RCC 7860 (cell line): ENCODE measurements around the gene SLC16A4.
"Not testable (repeated sequence)": the region's sequence is repeated elsewhere in the genome, so short reads cannot be mapped to it uniquely, and the experiment has no call there.

Experiments
- DNase-seq: peaks from one replicate; pipeline ENCODE4 v3.0.0-alpha.2; 2015; ENCODE audit warnings: low spot score
- FAIRE-seq: peaks from 2 replicates; lab custom pipeline; 2012; peaks lifted over from hg19 to GRCh38; lab: Jason Lieb, UNC

Gene SLC16A4

GRCh38 chr1:110409316-110409715, 18.5 kb upstream of the SLC16A4 start:
- FAIRE-seq (no peak), DNase-seq (no peak)

GRCh38 chr1:110408488-110408887, 17.7 kb upstream of the SLC16A4 start:
- DNase-seq (no peak), FAIRE-seq (no peak)

- FAIRE-seq: peak; percentile 54
- peak; percentile 82 for DNase-seq
Observed at GRCh38 chr1:110407260-110408210, 16.7 kb upstream of the SLC16A4 start, which contains the start of gene LAMTOR5. Gene LAMTOR5, minus strand, starts transcription at chr1:110407694. Its CDS starts 74 bp downstream, at chr1:110407620.

GRCh38 chr1:110406407-110406806, 15.6 kb upstream of the SLC16A4 start:
- not testable (repeated sequence) for FAIRE-seq, DNase-seq

- no peak for DNase-seq
- FAIRE-seq: no peak
Observed at GRCh38 chr1:110404401-110404800, 13.6 kb upstream of the SLC16A4 start.

- no peak for DNase-seq
- FAIRE-seq: no peak
Observed at GRCh38 chr1:110403805-110404204, 13.0 kb upstream of the SLC16A4 start.

- not testable (repeated sequence) for DNase-seq, FAIRE-seq
Observed at GRCh38 chr1:110396259-110396958, 5.6 kb upstream of the SLC16A4 start.

GRCh38 chr1:110394493-110394820, 3.6 kb upstream of the SLC16A4 start:
- FAIRE-seq: no peak
- no peak for DNase-seq

GRCh38 chr1:110393691-110394492, 3.1 kb upstream of the SLC16A4 start:
- FAIRE-seq (peak; percentile 99), DNase-seq (peak; percentile 97)

DNA sequence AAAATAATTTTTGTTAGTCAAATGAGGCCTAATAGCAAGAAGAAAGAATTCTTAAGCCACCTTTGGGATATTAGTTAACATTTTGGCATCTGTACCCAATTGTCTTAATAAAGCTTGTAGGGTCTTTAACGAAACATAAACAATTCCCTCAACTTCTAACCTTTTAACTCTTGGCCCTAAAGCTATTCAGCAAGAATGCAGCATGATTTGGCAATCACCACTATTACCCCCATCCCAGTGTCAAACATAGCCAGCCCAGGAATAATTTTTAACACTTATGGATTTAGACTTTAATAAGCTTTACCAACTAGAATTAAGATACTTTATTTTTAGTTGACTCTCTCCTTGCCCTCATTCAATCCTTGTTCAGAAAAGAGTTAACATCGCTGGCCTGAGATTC, 2.5 kb upstream of the SLC16A4 start:
- FAIRE-seq (no peak), DNase-seq (no peak)

GRCh38 chr1:110390096-110390495, 730 bp downstream of the SLC16A4 start:
- DNase-seq: peak; percentile 54
- no peak for FAIRE-seq

DNA sequence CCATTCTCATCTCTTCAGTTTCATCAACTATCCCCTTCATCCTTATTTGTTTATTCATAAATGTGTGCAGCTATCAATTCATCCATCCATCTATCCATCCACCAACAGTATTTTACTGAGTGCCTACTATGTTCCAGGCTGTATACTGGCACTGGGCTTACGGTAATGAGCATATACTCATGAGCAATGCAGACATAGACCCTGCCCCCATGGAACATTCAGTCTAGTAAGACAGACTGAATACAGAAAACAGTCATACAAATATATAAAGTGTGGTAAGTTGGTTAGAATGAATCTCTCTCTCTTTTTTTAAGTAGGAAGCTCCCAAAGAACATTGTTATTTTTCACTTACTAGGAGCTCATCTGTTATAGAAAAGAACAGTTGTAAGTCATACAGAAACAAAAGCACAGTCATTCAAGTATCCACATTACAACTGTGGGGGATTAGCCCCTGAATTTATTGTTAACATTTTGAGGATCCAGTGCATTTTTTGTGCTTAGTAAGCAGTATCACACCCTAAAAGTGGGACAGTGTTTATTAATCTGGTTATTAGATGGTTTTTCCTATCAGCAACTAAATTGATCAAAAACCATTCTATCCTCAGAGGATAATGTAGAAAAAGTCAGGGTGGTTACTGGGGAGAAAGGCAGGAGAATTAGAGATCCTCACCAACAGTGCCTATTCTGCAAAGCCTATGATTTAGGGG, 3.6 kb downstream of the SLC16A4 start:
- FAIRE-seq (no peak), DNase-seq (no peak)

DNA sequence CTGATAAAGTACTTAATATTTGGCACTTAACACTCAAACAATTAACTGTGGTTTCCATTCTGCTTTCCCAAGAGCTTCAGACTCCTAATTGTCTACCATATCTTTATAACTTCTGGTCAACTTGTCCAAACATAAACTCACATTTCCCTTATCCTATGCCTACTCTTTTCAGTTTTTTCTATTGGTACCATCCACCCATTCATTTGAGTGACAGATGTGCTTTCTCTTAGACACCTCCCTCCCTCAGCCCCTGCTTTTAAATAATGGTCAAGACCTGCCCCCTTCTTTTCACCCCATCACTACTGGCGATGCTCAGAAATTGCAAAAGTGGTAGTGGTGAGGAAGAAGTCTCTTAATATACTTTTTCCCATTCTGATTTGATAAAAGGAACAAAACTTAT, 5.5 kb downstream of the SLC16A4 start:
- FAIRE-seq (no peak), DNase-seq (no peak)

DNA sequence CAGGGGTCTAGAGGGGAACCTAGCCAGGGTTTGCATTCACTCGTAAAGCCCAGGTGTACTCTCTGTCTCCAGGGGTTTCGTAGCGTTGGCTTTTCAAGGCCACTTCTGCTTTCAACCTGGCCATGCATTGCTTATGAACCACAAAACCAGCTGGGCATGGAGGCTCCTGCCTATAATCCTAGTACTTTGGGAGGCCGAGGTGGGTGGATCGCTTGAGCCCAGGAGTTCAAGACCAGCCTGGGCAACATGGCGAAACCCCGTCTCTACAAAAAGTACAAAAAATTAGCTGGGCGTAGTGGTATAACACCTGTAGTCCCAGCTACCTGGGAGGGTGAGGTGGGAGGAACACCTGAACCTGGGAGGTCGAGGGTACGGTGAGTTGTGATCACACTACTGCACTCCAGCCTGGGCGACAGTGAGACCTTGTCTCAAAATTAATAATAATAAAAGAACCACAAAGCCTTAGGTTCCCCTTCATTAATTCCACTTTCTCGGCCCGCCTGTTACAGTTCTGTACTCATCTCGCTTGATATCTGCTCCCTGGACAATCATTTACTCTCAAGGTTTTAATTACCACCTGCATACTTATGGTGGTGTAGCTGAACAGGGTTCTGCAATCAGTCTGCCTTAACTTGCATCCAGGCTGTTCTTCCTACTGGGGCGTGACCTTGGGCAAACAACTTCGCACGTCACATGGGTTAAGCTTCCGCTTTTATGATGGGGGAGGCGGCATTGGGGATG, 6.1 kb downstream of the SLC16A4 start:
- no peak for FAIRE-seq
- no peak for DNase-seq

GRCh38 chr1:110383251-110383990, 7.4 kb downstream of the SLC16A4 start:
- no peak for DNase-seq
- no peak for FAIRE-seq

GRCh38 chr1:110380672-110381283, 10.0 kb downstream of the SLC16A4 start:
- FAIRE-seq: no peak
- DNase-seq: no peak

GRCh38 chr1:110375490-110375889, 15.3 kb downstream of the SLC16A4 start:
- FAIRE-seq: no peak
- DNase-seq: no peak

GRCh38 chr1:110370827-110371226, 20.0 kb downstream of the SLC16A4 start:
- FAIRE-seq: peak; percentile 91
- DNase-seq: peak; percentile 60

- FAIRE-seq: no peak
- DNase-seq: no peak
Observed at GRCh38 chr1:110364221-110364620, 26.6 kb downstream of the SLC16A4 start.
